Erythroblast (primary cell): ENCODE results near the gene DACH1.

Source experiments
- GATA1 ChIP-seq: IDR thresholded peaks from 2 replicates; pipeline ENCODE4 v1.6.1; 2011; ENCODE audit warnings: low read depth, mild to moderate bottlenecking, control low read depth, low read length, moderate library complexity
- POLR2A ChIP-seq: IDR thresholded peaks from 2 replicates; pipeline ENCODE4 v1.6.1; 2011; ENCODE audit warnings: mild to moderate bottlenecking, low read length

DNA sequence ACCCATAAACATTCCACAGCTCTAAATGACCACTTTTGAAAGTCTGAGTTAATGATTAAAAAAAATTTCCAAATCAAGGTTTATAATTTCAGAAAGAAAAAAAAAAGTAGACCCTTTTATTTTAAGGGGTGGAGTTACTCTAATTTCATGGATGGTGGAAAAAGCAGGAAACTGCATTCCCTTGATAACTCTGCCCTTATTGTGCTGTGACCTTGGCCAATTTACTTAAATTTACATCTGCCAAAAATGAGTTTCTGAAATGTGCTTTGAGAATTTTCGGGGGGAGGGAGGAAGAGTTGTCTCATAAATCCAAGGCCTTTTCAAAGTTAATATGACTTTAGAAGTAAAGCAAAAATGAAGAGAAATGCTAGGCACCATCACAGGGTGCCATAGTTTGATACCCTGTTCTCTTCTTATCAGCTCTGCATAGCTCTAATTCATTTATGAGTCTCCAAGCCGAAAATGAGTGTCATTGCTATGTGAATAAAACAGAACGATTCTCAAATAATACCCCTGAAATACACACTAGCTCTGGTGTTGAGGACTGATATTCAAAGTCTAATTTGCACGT, 367.0 kb downstream of the DACH1 start:
- no peak for TF ChIP-seq POLR2A
- TF ChIP-seq GATA1 = no peak
